ENCODE data around the gene ABCA7. TPM values are rescaled to one million over a fixed set of nuclear protein-coding genes. Genes with fewer than 3 reads are reported as not detected.
A peak's percentile ranks its signal among the peaks of the same experiment; 100 is the strongest.

The ABCA7 gene
- total and polyA plus RNA-seq, 2 of the 13 experiments (the other 11 are each of a cell fraction or from before 2014, with no cell fraction given), result 4.4 to 32.4 TPM

DNA sequence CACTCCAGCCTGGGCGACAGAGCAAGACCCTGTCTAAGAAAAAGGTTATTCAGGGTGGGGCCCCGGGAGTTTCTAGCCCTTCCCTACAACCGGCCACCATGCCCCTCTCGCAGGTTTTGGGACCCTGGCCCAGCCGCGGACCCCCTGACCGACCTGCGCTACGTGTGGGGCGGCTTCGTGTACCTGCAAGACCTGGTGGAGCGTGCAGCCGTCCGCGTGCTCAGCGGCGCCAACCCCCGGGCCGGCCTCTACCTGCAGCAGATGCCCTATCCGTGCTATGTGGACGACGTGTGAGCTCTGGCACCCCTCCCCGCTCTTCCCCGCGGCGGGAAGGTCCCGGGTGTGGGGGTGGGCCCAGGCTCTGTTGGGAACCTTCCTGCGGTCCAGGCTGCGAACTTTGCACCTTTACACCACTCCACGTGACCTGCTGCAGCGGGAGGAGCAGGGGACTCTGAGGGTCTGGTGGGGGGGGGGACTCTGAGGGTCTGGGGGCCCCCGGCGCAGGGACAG is 6.3 kb downstream of the ABCA7 start (continued):
- no peak for TF ChIP-seq CHD4 (IDR thresholded peaks at IDR 0.05; ENCODE audit: borderline replicate concordance, low read length)
- TF ChIP-seq ZBTB39 (CRISPR knock-in tag; IDR thresholded peaks at IDR 0.05), result 0 out of 2 replicates have a peak, but pooled peaks have one; percentile 5
- TF ChIP-seq BORCS8-MEF2B (CRISPR knock-in tag; IDR thresholded peaks at IDR 0.05), result no peak
- TF ChIP-seq EHMT2 (IDR thresholded peaks at IDR 0.05; ENCODE audit: borderline replicate concordance, low read depth, low read length), result no peak
- no peak for TF ChIP-seq ZNF75D (CRISPR knock-in tag; IDR thresholded peaks at IDR 0.05; ENCODE audit: borderline replicate concordance)
- TF ChIP-seq, protein P1, sequence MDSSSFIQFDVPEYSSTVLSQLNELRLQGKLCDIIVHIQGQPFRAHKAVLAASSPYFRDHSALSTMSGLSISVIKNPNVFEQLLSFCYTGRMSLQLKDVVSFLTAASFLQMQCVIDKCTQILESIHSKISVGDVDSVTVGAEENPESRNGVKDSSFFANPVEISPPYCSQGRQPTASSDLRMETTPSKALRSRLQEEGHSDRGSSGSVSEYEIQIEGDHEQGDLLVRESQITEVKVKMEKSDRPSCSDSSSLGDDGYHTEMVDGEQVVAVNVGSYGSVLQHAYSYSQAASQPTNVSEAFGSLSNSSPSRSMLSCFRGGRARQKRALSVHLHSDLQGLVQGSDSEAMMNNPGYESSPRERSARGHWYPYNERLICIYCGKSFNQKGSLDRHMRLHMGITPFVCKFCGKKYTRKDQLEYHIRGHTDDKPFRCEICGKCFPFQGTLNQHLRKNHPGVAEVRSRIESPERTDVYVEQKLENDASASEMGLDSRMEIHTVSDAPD (CRISPR knock-in tag; IDR thresholded peaks at IDR 0.05), result no peak
- no peak for TF ChIP-seq SRSF9 (IDR thresholded peaks at IDR 0.05; ENCODE audit: borderline replicate concordance, insufficient read depth, low read depth, low read length, poor library complexity, severe bottlenecking)
- no peak for TF ChIP-seq ZNF749 (CRISPR knock-in tag; IDR thresholded peaks at IDR 0.05; ENCODE audit: borderline replicate concordance)
- no peak for TF ChIP-seq FOXJ3 (CRISPR knock-in tag; IDR thresholded peaks at IDR 0.05; ENCODE audit: borderline replicate concordance)
- TF ChIP-seq, protein P2, sequence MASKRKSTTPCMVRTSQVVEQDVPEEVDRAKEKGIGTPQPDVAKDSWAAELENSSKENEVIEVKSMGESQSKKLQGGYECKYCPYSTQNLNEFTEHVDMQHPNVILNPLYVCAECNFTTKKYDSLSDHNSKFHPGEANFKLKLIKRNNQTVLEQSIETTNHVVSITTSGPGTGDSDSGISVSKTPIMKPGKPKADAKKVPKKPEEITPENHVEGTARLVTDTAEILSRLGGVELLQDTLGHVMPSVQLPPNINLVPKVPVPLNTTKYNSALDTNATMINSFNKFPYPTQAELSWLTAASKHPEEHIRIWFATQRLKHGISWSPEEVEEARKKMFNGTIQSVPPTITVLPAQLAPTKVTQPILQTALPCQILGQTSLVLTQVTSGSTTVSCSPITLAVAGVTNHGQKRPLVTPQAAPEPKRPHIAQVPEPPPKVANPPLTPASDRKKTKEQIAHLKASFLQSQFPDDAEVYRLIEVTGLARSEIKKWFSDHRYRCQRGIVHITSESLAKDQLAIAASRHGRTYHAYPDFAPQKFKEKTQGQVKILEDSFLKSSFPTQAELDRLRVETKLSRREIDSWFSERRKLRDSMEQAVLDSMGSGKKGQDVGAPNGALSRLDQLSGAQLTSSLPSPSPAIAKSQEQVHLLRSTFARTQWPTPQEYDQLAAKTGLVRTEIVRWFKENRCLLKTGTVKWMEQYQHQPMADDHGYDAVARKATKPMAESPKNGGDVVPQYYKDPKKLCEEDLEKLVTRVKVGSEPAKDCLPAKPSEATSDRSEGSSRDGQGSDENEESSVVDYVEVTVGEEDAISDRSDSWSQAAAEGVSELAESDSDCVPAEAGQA (IDR thresholded peaks at IDR 0.05; ENCODE audit: low read depth), result 0 out of 2 replicates have a peak, but pooled peaks have one; percentile 28
- TF ChIP-seq, protein P2 (CRISPR knock-in tag; IDR thresholded peaks at IDR 0.05; ENCODE audit: borderline replicate concordance), result no peak
- no peak for TF ChIP-seq ZNF572 (CRISPR knock-in tag; IDR thresholded peaks at IDR 0.05)
- TF ChIP-seq PRDM15 (CRISPR knock-in tag; IDR thresholded peaks at IDR 0.05), result no peak
- TF ChIP-seq ZNF589 (CRISPR knock-in tag; conservative IDR thresholded peaks at IDR 0.05), result no peak
- TF ChIP-seq TOPORS (CRISPR knock-in tag; IDR thresholded peaks at IDR 0.05), result no peak
- no peak for TF ChIP-seq ZNF883 (CRISPR knock-in tag; IDR thresholded peaks at IDR 0.05; ENCODE audit: not compliant biosample characterization)

All from HepG2 (cell line).